OCI-LY3 (cell line): ENCODE measurements around the gene FAF2.

Source experiments
- EZH2phosphoT487 ChIP-seq: fragments of 200-600 bp; shearing (Covaris generic); IDR thresholded peaks from 2 replicates; pipeline ENCODE4 v1.6.1; 2018; ENCODE audit warnings: antibody characterized with exemption, mixed run types, low read depth
- TF ChIP-seq, protein P1 (sequence below): fragments of 200-600, 300-600 bp; sonication (generic); IDR thresholded peaks from 2 replicates; pipeline ENCODE4 v1.5.1; 2014; ENCODE audit warnings: antibody characterized with exemption, low read length, low read depth

DNA sequence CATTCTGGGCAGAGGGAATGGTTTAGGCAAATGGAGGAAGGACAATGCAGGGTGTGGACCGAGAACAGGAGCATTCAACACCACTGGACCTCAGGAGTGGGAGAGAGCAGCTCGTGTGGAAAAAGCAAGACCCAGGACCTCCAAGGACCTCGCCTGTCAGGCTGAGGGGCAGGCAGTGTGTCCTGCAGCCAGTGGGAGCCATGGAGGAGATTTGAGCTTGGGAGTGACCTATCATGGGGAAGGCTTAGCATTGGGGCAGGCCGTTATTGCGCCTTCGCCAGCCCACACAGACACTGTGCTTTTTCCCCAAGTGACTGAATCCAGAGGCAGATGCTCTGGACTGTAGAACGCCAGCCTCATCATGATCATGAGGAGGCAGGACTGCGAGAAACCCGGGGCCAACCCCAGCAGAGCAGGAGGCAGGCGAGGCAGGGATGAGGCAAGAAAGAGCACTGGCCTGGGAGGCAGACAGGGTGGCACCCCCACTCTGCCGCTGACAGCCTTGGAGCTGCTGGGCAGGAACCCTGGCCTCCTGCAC lies 104.2 kb downstream of the FAF2 start:
- TF ChIP-seq, protein P1, sequence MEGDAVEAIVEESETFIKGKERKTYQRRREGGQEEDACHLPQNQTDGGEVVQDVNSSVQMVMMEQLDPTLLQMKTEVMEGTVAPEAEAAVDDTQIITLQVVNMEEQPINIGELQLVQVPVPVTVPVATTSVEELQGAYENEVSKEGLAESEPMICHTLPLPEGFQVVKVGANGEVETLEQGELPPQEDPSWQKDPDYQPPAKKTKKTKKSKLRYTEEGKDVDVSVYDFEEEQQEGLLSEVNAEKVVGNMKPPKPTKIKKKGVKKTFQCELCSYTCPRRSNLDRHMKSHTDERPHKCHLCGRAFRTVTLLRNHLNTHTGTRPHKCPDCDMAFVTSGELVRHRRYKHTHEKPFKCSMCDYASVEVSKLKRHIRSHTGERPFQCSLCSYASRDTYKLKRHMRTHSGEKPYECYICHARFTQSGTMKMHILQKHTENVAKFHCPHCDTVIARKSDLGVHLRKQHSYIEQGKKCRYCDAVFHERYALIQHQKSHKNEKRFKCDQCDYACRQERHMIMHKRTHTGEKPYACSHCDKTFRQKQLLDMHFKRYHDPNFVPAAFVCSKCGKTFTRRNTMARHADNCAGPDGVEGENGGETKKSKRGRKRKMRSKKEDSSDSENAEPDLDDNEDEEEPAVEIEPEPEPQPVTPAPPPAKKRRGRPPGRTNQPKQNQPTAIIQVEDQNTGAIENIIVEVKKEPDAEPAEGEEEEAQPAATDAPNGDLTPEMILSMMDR, result no peak
- no peak for TF ChIP-seq EZH2phosphoT487
